Hippocampal formation (tissue), 2 donors: ENCODE measurements around the gene FRMPD3.
"Not testable (repeated sequence)": the region's sequence is repeated elsewhere in the genome, so short reads cannot be mapped to it uniquely, and the experiment has no call there.

Experiments
- DNase-seq, 2 donors: peaks; one replicate each; lab custom pipeline; 2025; lab: John Stamatoyannopoulos, UW

FRMPD3 gene

GRCh38 chrX:107448998-107449835 is at the start of gene FRMPD3:
Gene FRMPD3 (plus strand): TSS chrX:107449652. CDS start chrX:107526589, 76,937 bp downstream.
- no peak for DNase-seq

GRCh38 chrX:107420571-107420970 is 28.9 kb upstream of the FRMPD3 start:
- no peak for DNase-seq

- DNase-seq, result no peak
These were observed 28.1 kb upstream of the FRMPD3 start for GRCh38 chrX:107421337-107421861.

GRCh38 chrX:107429090-107429489 is 20.4 kb upstream of the FRMPD3 start:
- DNase-seq, result no peak

- DNase-seq, result no peak
These were observed 9.3 kb upstream of the FRMPD3 start for GRCh38 chrX:107440187-107440586.

GRCh38 chrX:107440692-107441091 is 8.8 kb upstream of the FRMPD3 start:
- DNase-seq, result no peak

- DNase-seq, result no peak
These were observed 6.4 kb upstream of the FRMPD3 start for GRCh38 chrX:107442914-107443527.

- no peak for DNase-seq
These were observed 4.3 kb upstream of the FRMPD3 start for GRCh38 chrX:107445146-107445545.

- DNase-seq, result no peak
These were observed 3.8 kb upstream of the FRMPD3 start for GRCh38 chrX:107445631-107446030.

GRCh38 chrX:107447642-107448041 is 1.8 kb upstream of the FRMPD3 start:
- DNase-seq, result no peak

- no peak for DNase-seq
These were observed 841 bp upstream of the FRMPD3 start for GRCh38 chrX:107448625-107448997.

- peak in 1 of 2 donors; percentile 6 for DNase-seq
These were observed 1.5 kb downstream of the FRMPD3 start for GRCh38 chrX:107450823-107451509.

- no peak for DNase-seq
These were observed 2.3 kb downstream of the FRMPD3 start for GRCh38 chrX:107451731-107452130.

- no peak for DNase-seq
These were observed 3.1 kb downstream of the FRMPD3 start for GRCh38 chrX:107452581-107452980.

GRCh38 chrX:107454302-107454701 is 4.8 kb downstream of the FRMPD3 start:
- DNase-seq, result no peak

GRCh38 chrX:107457289-107457688 is 7.8 kb downstream of the FRMPD3 start:
- DNase-seq, result no peak

- DNase-seq, result no peak
These were observed 16.6 kb downstream of the FRMPD3 start for GRCh38 chrX:107465932-107466620.

GRCh38 chrX:107467271-107467670 is 17.8 kb downstream of the FRMPD3 start:
- no peak for DNase-seq

GRCh38 chrX:107470198-107470597 is 20.7 kb downstream of the FRMPD3 start:
- DNase-seq, result no peak

- no peak for DNase-seq
These were observed 21.5 kb downstream of the FRMPD3 start for GRCh38 chrX:107470971-107471370.

GRCh38 chrX:107471420-107471819 is 22.0 kb downstream of the FRMPD3 start:
- not testable (repeated sequence) for DNase-seq

- DNase-seq, result no peak
These were observed 28.0 kb downstream of the FRMPD3 start for GRCh38 chrX:107477406-107477805.
